PC-3 (cell line): ENCODE results near the gene DMRTA2. TPM values are rescaled to one million over a fixed set of nuclear protein-coding genes. Genes with fewer than 3 reads are reported as not detected.
A peak's percentile ranks its signal among the peaks of the same experiment; 100 is the strongest.

Source experiments
- ATAC-seq: fragments of 200-7000 bp; cut with Tn5 transposase; 2 replicates; pipeline ENCODE4 v1.9.1; 2020; ENCODE audit warnings: mild to moderate bottlenecking, moderate library complexity
- BruUV-seq: library from RNA; stranded (reverse); fragments of 400-500 nt; replicated peaks from 2 replicates; lab custom pipeline; 2021; lab: Mats Ljungman, UMichigan
- CTCF ChIA-PET: fragments of 300-600 bp; sonication (Branson Sonifier 250); formaldehyde crosslinking; loops from one replicate; lab custom pipeline; 2022; ENCODE audit warnings: antibody characterized with exemption; lab: Charles Lee
- POLR2A ChIA-PET: fragments of 300-600 bp; sonication (Branson Sonifier 250); formaldehyde crosslinking; loops from one replicate; lab custom pipeline; 2022; ENCODE audit warnings: antibody characterized with exemption; ENCODE audit not compliant: unreplicated experiment; lab: Charles Lee
- DNase-seq: peaks from one replicate; pipeline ENCODE4 v3.0.0-alpha.2; 2015
- H2AFZ ChIP-seq: fragments of 300-600 bp; sonication (generic); 2 replicates; pipeline ENCODE4 v1.6.0; 2016; ENCODE audit warnings: antibody characterized with exemption, low read length
- H3F3A ChIP-seq: fragments of 300-600 bp; sonication (generic); one replicate; pipeline ENCODE4 v1.6.0; 2017; ENCODE audit warnings: antibody characterized with exemption, low read length, control low read depth, mild to moderate bottlenecking; ENCODE audit not compliant: unreplicated experiment
- H3K27ac ChIP-seq: fragments of 300-600 bp; sonication (generic); 2 replicates; pipeline ENCODE4 v1.5.1; 2016; ENCODE audit warnings: mild to moderate bottlenecking, low read length
- H3K27me3 ChIP-seq: fragments of 300-600 bp; sonication (generic); 2 replicates; pipeline ENCODE4 v1.6.1; 2016; ENCODE audit warnings: low read length, mixed read lengths
- H3K36me3 ChIP-seq: fragments of 300-600 bp; sonication (generic); 2 replicates; pipeline ENCODE4 v1.6.1; 2016; ENCODE audit warnings: low read depth, mixed run types, low read length, mixed read lengths
- H3K4me1 ChIP-seq: fragments of 300-600 bp; sonication (generic); 2 replicates; pipeline ENCODE4 v1.5.1; 2016; ENCODE audit warnings: low read length; ENCODE audit not compliant: insufficient read depth
- H3K4me2 ChIP-seq: fragments of 300-600 bp; sonication (generic); 2 replicates; pipeline ENCODE4 v1.6.0; 2016; ENCODE audit warnings: low read length
- H3K4me3 ChIP-seq: fragments of 300-600 bp; sonication (generic); 2 replicates; pipeline ENCODE4 v1.5.1; 2016; ENCODE audit warnings: mild to moderate bottlenecking, low read length, mixed read lengths
- H3K79me2 ChIP-seq: fragments of 300-600 bp; sonication (generic); 2 replicates; pipeline ENCODE4 v1.6.1; 2017; ENCODE audit warnings: low read length, mixed read lengths
- H3K9ac ChIP-seq: fragments of 300-600 bp; sonication (generic); 2 replicates; pipeline ENCODE4 v1.6.0; 2016; ENCODE audit warnings: mild to moderate bottlenecking, low read length
- H3K9me2 ChIP-seq: fragments of 300-600 bp; sonication (generic); replicated peaks from 2 replicates; pipeline ENCODE4 v1.6.1; 2016; ENCODE audit warnings: mixed run types, low read length, mixed read lengths
- H3K9me3 ChIP-seq: fragments of 300-600 bp; sonication (generic); 2 replicates; pipeline ENCODE4 v1.6.1; 2016; ENCODE audit warnings: low read length, mixed read lengths
- H4K20me1 ChIP-seq: fragments of 300-600 bp; sonication (generic); 2 replicates; pipeline ENCODE4 v1.6.1; 2016; ENCODE audit warnings: low read length, mixed read lengths
- CTCF ChIP-seq: fragments of 300-600 bp; sonication (generic); conservative IDR thresholded peaks from 2 replicates; pipeline ENCODE4 v1.5.1; 2017; ENCODE audit warnings: antibody characterized with exemption, low read depth, mild to moderate bottlenecking, low read length
- EZH2 ChIP-seq: fragments of 300-600 bp; sonication (generic); IDR thresholded peaks from one replicate; pipeline ENCODE4 v1.6.1; 2017; ENCODE audit warnings: antibody characterized with exemption, mild to moderate bottlenecking, low read length; ENCODE audit not compliant: unreplicated experiment
- EZH2phosphoT487 ChIP-seq: fragments of 300-600 bp; sonication (generic); IDR thresholded peaks from 2 replicates; pipeline ENCODE4 v1.6.1; 2018; ENCODE audit warnings: mild to moderate bottlenecking, antibody characterized with exemption, low read length, borderline replicate concordance
- intact Hi-C: fragments of 100-400 bp; cut with micrococcal nuclease; formaldehyde crosslinking; loops from 2 replicates; pipeline ENCODE4 v1.9.0; 2023
- total RNA-seq: library from RNA; depleted of rRNA; stranded (reverse); fragments of >200 nt; gene quantifications from 2 replicates; pipeline ENCODE4 v1.2.3, GENCODE V29; 2014

Gene DMRTA2
- total RNA-seq, 1 experiment from 2014 or later = not detected

DNA sequence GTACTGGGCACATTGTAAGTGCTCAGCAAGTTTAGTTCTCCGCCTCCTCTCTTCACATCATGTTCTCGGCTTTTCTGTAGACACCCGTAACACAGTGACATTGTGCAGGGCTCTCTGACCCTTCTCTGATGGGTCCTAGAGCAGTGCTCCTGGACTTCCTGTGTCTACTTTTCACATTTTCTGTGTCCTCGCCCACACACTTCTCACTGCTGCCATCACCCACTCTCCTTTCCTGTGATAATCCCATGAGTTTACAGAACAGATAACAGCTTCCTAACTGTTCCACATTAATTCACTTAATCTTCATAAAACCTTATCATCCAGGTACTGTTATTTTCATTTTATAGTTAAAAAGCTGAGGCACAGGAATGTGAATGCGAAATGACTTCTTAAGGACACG, 13.2 kb upstream of the DMRTA2 start:
- Histone ChIP-seq H2AFZ (no peak overlapping the region), H3K79me2 (no peaks in the 10 kb centered on the region), H3K27me3 (no peaks in the 10 kb centered on the region), H3K27ac (no peak overlapping the region), H3K36me3 (no peaks in the 10 kb centered on the region), H3K9me2 (no peaks in the 10 kb centered on the region), H4K20me1 (no peaks in the 10 kb centered on the region), H3K4me2 (no peak overlapping the region), H3F3A (no peaks in the 10 kb centered on the region), H3K9me3 (no peaks in the 10 kb centered on the region), H3K4me3 (no peak overlapping the region), H3K4me1 (no peaks in the 10 kb centered on the region), H3K9ac (no peak overlapping the region)
- ATAC-seq (no peak), DNase-seq (no peak)
- TF ChIP-seq CTCF = no peak
- no TSS peak for BruUV-seq
- POLR2A ChIA-PET = no interaction called here
- intact Hi-C loops = no loop called here
- CTCF ChIA-PET = no interaction called here

- ChIA-PET POLR2A (no interaction called here), CTCF (no interaction called here)
- Histone ChIP-seq H3K27ac (no peak overlapping the region), H3K4me1 (no peaks in the 10 kb centered on the region), H2AFZ (0 out of 2 replicates have a peak overlapping the region, but pooled peaks have one; percentile 18), H4K20me1 (no peaks in the 10 kb centered on the region), H3K4me2 (peak overlapping the region; percentile 46), H3K4me3 (peak overlapping the region; percentile 38), H3K36me3 (no peaks in the 10 kb centered on the region), H3F3A (no peaks in the 10 kb centered on the region), H3K9ac (no peak overlapping the region), H3K9me3 (no peaks in the 10 kb centered on the region), H3K79me2 (no peaks in the 10 kb centered on the region), H3K9me2 (no peaks in the 10 kb centered on the region), H3K27me3 (no peaks in the 10 kb centered on the region)
- BruUV-seq = no TSS peak
- peak; percentile 65 for ATAC-seq
- intact Hi-C loops = no loop called here
- no peak for TF ChIP-seq EZH2phosphoT487
- no peak for TF ChIP-seq CTCF
- TF ChIP-seq EZH2 = no peak
- peak; percentile 16 for DNase-seq
Measured at GRCh38 chr1:50430010-50430405, 6.8 kb upstream of the DMRTA2 start.

GRCh38 chr1:50427818-50428779, 4.9 kb upstream of the DMRTA2 start:
- DNase-seq (no peak), ATAC-seq (no peak)
- no TSS peak for BruUV-seq
- intact Hi-C loops = no loop called here
- Histone ChIP-seq H3K9me3 (no peaks in the 10 kb centered on the region), H2AFZ (no peak overlapping the region), H3K4me3 (no peak overlapping the region), H3K27me3 (no peaks in the 10 kb centered on the region), H3K36me3 (no peaks in the 10 kb centered on the region), H3K4me1 (no peaks in the 10 kb centered on the region), H3K79me2 (no peaks in the 10 kb centered on the region), H3K4me2 (no peak overlapping the region), H3K9ac (no peak overlapping the region), H4K20me1 (no peaks in the 10 kb centered on the region), H3F3A (no peaks in the 10 kb centered on the region), H3K9me2 (no peaks in the 10 kb centered on the region), H3K27ac (no peak overlapping the region)
- POLR2A ChIA-PET = no interaction called here
- CTCF ChIA-PET = no interaction called here
- no peak for TF ChIP-seq CTCF
- TF ChIP-seq EZH2phosphoT487 = no peak
- no peak for TF ChIP-seq EZH2
